Choroid plexus epithelial cell (primary cell): ENCODE results near the gene TUT7.

ENCODE experiments used
- DNase-seq: peaks from one replicate; pipeline ENCODE4 v3.0.0-alpha.2; 2010; ENCODE audit warnings: low read depth
- H3K4me3 ChIP-seq: 2 replicates; pipeline ENCODE4 v1.5.1; 2011; ENCODE audit warnings: low read depth, mild to moderate bottlenecking, control low read depth, low read length, moderate library complexity
- CTCF ChIP-seq: conservative IDR thresholded peaks from 2 replicates; pipeline ENCODE4 v1.5.1; 2011; ENCODE audit warnings: low read depth, mild to moderate bottlenecking, control low read depth, inconsistent platforms, low read length, moderate library complexity

TUT7 gene

GRCh38 chr9:86286278-86286677, 67.9 kb downstream of the TUT7 start:
- H3K4me3 ChIP-seq, result no peak overlapping the region
- no peak for TF ChIP-seq CTCF
- DNase-seq, result no peak

GRCh38 chr9:86285261-86285660, 68.9 kb downstream of the TUT7 start:
- H3K4me3 ChIP-seq, result no peak overlapping the region
- TF ChIP-seq CTCF, result no peak
- no peak for DNase-seq

- H3K4me3 ChIP-seq, result peak overlapping the region; percentile 96
- DNase-seq, result peak; percentile 95
- no peak for TF ChIP-seq CTCF
Observed at GRCh38 chr9:86282979-86283535, 71.2 kb downstream of the TUT7 start.

GRCh38 chr9:86282077-86282978, 71.9 kb downstream of the TUT7 start, which contains the start of gene ISCA1:
Gene ISCA1, minus strand, starts transcription at chr9:86282538. Its CDS starts 80 bp downstream, at chr9:86282458.
- DNase-seq, result peak; percentile 95
- TF ChIP-seq CTCF, result no peak
- H3K4me3 ChIP-seq, result peak within 1 kb of the TSS; percentile 96

GRCh38 chr9:86281593-86282076, 72.6 kb downstream of the TUT7 start:
- TF ChIP-seq CTCF, result no peak
- peak overlapping the region; percentile 96 for H3K4me3 ChIP-seq
- DNase-seq, result no peak

- H3K4me3 ChIP-seq, result no peak overlapping the region
- no peak for TF ChIP-seq CTCF
- DNase-seq, result no peak
Observed at GRCh38 chr9:86280580-86280979, 73.6 kb downstream of the TUT7 start.
